NCI-H774 (cell line): Measurements from ENCODE around the gene COL4A2.

Source experiments
- DNase-seq: peaks from one replicate; lab custom pipeline; 2025; lab: John Stamatoyannopoulos, UW

The COL4A2 gene

GRCh38 chr13:110306960-110307766, at the start of gene COL4A2, which contains the start of gene COL4A1:
Gene COL4A2 (plus strand): TSS chr13:110307284. CDS start chr13:110307904, 620 bp downstream.
Gene COL4A1 (minus strand): TSS chr13:110307157. CDS start chr13:110307027, 130 bp downstream.
- peak; percentile 77 for DNase-seq

DNA sequence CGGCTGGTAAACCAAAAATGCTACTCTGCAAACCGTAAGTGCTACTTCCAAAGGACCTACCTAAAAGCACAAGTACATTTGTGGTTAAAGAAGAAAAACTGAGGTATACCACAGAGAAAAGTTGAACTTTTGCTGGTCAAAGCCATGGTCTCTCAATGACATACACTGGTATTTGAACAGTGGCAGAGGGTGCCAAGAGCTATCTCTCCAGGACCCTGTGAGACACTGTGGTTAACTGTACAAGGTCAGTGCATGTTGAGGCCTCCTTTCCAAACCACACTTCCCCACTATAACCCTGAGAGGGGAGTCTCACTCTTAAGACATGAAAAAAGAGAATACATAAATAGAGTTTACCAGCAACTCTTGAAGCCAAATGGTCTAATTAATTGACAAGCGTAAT, 49.7 kb upstream of the COL4A2 start:
- no peak for DNase-seq

GRCh38 chr13:110258876-110259631, 48.0 kb upstream of the COL4A2 start:
- DNase-seq: no peak

GRCh38 chr13:110259651-110260050, 47.4 kb upstream of the COL4A2 start:
- DNase-seq: no peak

- no peak for DNase-seq
Measured at GRCh38 chr13:110261166-110262081, 45.7 kb upstream of the COL4A2 start.

- DNase-seq: no peak
Measured at GRCh38 chr13:110262082-110262436, 45.0 kb upstream of the COL4A2 start.

DNA sequence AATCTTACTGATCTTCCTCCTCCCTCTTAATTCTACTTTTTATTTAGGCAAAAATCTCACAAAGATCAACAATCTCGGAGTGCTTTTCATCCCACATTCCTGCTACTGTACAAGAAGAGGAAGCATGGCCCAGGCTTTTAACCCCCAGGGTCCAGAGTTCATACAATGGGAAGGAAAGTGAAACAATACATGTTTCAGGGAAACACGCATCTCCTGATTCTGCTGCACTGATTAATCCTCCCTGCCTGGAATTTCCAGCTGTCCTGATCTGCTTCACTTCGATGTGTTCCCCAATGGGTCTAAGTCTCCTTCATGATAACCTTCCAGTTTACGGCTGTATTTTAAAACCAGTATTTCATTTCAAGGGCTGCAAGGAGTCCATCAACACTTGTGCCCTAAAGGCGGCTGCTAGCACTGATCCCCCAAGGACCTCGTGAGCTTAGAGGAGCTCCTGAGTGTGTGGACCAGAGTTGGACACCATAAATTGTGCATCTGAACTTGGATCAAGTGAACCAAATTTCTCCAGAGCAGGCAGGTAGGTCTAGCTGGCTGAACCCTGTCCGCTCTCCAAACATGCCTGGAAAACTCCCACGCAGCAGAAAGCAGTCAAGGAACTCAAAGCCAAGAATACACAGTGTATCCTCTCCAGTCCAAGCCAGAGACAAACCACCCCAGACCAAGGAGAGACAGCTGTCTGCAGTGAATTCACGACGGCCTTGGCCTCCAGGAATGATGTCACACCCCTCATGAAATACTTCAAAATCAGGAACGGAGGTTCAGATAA, 44.4 kb upstream of the COL4A2 start:
- no peak for DNase-seq

- no peak for DNase-seq
Measured at GRCh38 chr13:110263404-110263803, 43.7 kb upstream of the COL4A2 start.

GRCh38 chr13:110263888-110264287, 43.2 kb upstream of the COL4A2 start:
- DNase-seq: no peak

DNA sequence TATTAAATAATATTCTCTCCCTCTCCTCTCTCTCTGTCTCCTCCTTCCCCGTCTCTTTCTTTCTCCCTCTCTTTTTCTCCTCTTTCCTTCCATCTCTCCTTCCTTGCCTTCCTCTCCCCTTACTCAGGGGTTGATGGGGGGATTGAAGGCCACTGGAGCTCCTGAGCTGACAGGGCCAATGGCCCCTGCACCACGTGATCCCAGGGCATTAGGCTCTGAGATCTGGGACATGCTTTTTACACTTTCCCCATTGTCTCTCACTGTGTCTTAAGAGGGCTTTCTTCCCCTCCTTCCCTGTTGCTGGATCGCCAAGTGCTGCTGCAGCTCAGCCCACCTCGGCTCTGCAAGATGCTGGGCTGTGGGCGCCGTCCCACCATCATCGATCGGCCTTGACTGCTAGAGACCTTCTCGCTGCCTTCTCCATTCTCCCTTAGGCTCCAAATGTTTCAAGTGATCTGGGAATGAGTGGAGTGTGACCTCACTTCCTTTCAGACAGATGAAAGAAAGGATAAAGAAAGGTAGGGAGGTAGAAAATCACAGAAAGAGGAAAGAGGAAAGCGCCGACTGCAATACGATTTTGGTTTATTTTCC, 42.3 kb upstream of the COL4A2 start:
- DNase-seq: no peak

DNA sequence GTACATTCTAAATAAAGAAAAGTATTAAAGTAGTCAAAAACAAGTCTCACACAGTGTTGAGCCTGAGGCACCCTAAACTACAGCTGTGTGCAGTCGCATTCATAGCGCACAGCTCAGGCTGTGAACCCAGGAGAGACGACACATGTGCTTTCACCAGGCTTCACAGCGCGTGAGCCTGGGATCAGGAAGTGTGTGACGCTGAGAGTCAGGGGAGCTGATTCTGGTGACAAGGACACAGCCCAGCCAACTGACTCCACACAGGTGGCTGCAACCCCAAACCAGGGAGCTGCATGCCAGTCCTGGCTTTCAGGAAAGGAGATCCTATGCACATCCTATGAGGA, 41.8 kb upstream of the COL4A2 start:
- no peak for DNase-seq

DNA sequence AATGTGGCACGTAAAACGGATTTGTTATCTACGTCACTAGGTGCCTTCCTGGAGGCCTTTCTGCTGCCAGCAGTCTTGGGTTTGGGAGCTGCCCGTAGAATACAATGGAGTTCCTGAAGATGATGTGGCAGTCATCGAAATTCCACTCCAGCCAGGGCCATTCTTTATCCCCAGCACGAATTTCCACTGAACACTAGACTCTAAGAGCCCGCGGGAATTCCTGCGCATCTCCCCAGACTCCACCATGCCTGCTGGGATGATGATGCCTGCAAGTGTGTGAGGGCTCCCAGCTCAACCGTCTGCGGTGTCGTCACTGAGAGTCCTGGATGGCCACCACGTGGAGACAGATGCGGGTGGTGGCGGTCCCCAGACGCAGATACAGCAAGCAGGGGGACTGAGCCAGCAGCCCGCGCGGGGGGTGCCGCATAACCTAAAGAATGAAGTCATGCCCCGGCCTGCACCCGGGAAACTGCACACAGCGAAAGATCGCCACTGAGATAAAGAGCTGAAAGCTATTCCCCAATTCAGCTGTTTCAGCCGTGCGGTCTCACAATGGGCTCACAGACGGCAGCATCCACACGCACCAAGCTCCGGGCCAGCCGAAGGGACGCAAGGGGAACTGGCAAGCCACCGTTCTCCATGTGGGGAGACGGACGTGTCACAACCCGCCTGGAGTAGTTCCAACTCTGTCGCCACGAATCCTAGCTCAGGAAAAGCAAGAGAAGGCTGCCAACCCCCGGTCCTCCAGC, 41.2 kb upstream of the COL4A2 start:
- DNase-seq: no peak

- DNase-seq: no peak
Measured at GRCh38 chr13:110266431-110266809, 40.7 kb upstream of the COL4A2 start.

DNA sequence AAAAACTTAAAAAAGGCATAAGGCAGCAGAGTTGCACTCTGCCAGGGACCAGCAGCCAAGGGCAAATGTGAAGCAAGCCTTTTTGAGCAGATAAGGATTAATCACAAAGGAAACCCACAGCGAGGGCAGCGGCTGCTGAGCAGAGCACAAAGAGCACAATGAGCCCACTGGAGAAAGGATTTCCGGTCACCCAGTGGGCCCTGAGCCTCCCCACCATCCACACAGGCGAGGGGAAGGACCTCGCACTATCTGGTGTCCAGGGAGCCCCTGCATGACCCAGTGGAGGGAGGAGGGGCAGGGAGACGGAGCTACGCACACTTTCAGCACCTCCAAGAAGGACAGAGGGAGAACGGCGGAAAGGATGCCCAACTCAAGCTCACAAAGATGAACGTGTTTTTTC, 40.1 kb upstream of the COL4A2 start:
- no peak for DNase-seq

DNA sequence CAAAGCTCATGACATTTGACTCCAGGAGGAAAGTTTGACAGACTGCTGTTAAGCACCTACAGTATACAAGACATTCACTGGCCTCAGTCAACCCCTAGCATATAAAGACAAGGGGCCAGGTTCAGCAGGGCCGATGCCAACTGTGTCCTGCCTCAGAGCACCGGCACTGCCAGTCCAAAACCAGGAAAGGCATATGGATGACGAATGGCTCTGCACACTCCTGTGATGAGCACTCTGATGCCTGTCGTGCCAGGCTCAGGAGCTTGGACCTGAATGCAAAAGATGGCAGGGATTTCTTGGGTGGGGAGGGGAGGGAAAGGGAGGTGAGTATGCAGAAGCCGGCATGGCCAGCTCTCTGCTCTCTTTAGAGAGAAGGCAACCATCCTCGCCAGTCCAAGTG, 39.0 kb upstream of the COL4A2 start:
- DNase-seq: no peak

GRCh38 chr13:110268576-110269185, 38.4 kb upstream of the COL4A2 start:
- DNase-seq: no peak

DNA sequence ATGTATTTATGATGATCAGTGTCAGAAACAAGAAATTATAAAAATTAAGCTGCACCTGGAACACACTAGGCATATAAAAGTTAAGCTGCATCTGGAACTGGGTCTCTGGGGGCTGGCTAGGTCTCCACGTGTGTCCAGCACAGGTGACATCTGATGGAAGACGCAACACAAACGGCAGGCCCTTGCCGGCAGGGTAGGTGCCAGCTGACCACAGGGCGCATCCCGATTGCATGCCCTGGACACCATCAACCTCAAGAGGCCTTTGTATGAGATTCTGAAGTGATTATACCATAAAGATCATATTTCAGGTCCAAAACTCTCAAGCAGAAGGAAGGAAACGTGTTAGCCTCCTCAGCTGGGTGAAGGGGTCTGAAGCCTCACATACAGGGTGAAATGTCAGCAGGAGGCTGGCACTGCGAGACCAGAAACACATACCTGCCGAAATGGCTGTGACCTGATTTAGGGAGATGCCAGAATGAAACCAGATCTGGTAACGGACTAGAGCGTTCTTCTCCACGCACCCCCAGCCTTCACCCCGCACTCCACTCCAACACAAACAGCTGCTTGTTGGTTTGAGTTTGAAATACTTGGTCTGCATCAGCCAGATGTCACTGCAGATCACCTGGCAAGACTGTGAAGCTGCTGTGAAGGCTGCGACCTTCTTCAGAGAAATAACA, 37.4 kb upstream of the COL4A2 start:
- no peak for DNase-seq

- DNase-seq: no peak
Measured at GRCh38 chr13:110270507-110270906, 36.6 kb upstream of the COL4A2 start.

GRCh38 chr13:110271313-110271712, 35.8 kb upstream of the COL4A2 start:
- no peak for DNase-seq
